CD4-positive, alpha-beta memory T cell (primary cell): Measurements from ENCODE around the gene TBL1X. TPM values are rescaled to one million over a fixed set of nuclear protein-coding genes. Genes with fewer than 3 reads are reported as not detected.

ENCODE experiments used
- CTCF ChIA-PET: fragments of 350-600 bp; sonication (Branson Sonifier 250); formaldehyde crosslinking; loops from one replicate; lab custom pipeline; 2021; ENCODE audit warnings: inconsistent platforms; ENCODE audit not compliant: partially characterized antibody; lab: Charles Lee
- POLR2A ChIA-PET: fragments of 350-600 bp; sonication (Branson Sonifier 250); formaldehyde crosslinking; loops from one replicate; lab custom pipeline; 2021; ENCODE audit not compliant: partially characterized antibody; lab: Charles Lee
- DNase-seq, 5 donors: peaks; one replicate each; pipeline versions ENCODE4 v3.0.0 to v3.0.0-alpha.2; 2020 to 2022; ENCODE audit warnings: mixed read lengths in 1 of 5
- H3K27ac ChIP-seq: one replicate; pipeline ENCODE4 v1.7.0; 2013; ENCODE audit warnings: low read depth, low read length
- H3K27me3 ChIP-seq: 2 replicates; pipeline ENCODE4 v1.7.0; 2013; ENCODE audit warnings: mild to moderate bottlenecking, low read length, moderate library complexity; ENCODE audit not compliant: insufficient read depth
- H3K36me3 ChIP-seq: 2 replicates; pipeline ENCODE4 v1.7.0; 2013; ENCODE audit warnings: mild to moderate bottlenecking, low read length, moderate library complexity; ENCODE audit not compliant: insufficient read depth
- H3K4me1 ChIP-seq: 2 replicates; pipeline ENCODE4 v1.7.0; 2013; ENCODE audit warnings: mild to moderate bottlenecking, low read length, moderate library complexity; ENCODE audit not compliant: insufficient read depth
- H3K4me3 ChIP-seq, 2 donors: one replicate each; pipeline ENCODE4 v1.7.0; 2013; ENCODE audit warnings: low read length in 2 of 2, mild to moderate bottlenecking in 1 of 2
- H3K9me3 ChIP-seq, 2 donors: one replicate each; pipeline ENCODE4 v1.7.0; 2013; ENCODE audit warnings: low read length in 2 of 2, control low read depth in 1 of 2; ENCODE audit not compliant: control insufficient read depth in 1 of 2
- H3K27ac Mint-ChIP-seq, 7 donors: one replicate each; pipeline ENCODE4 v1.8.0; 2020 to 2021; ENCODE audit warnings: mixed read lengths in 7 of 7, mild to moderate bottlenecking in 6 of 7, inconsistent platforms in 3 of 7, moderate library complexity in 3 of 7
- H3K27me3 Mint-ChIP-seq, 2 donors: one replicate each; pipeline ENCODE4 v1.8.0; 2020 to 2021; ENCODE audit warnings: mixed read lengths in 2 of 2
- H3K36me3 Mint-ChIP-seq, 2 donors: one replicate each; pipeline ENCODE4 v1.8.0; 2020 to 2021; ENCODE audit warnings: mixed read lengths in 2 of 2, inconsistent platforms in 1 of 2, mild to moderate bottlenecking in 1 of 2
- H3K4me1 Mint-ChIP-seq, 4 donors: one replicate each; pipeline ENCODE4 v1.8.0; 2020 to 2021; ENCODE audit warnings: mixed read lengths in 4 of 4, mild to moderate bottlenecking in 1 of 4
- H3K4me3 Mint-ChIP-seq, 8 donors: one replicate each; pipeline ENCODE4 v1.8.0; 2020 to 2021; ENCODE audit warnings: mixed read lengths in 8 of 8, mild to moderate bottlenecking in 7 of 8, moderate library complexity in 6 of 8, inconsistent platforms in 3 of 8
- H3K9me3 Mint-ChIP-seq, 8 donors: one replicate each; pipeline ENCODE4 v1.8.0; 2020 to 2021; ENCODE audit warnings: mixed read lengths in 8 of 8, mild to moderate bottlenecking in 5 of 8, inconsistent platforms in 3 of 8, moderate library complexity in 1 of 8
- intact Hi-C: fragments of 100-400 bp; cut with micrococcal nuclease; formaldehyde crosslinking; loops from one replicate; pipeline ENCODE4 v1.15.1; 2023
- polyA plus RNA-seq, 2 donors: library from polyadenylated mRNA; unstranded; fragments of 300-500 nt; fragmentation: Illumina TruSeq; gene quantifications; one replicate each; pipeline ENCODE4 v1.2.3, GENCODE V29; 2021
- total RNA-seq, 2 experiments: library from RNA; stranded (reverse); gene quantifications; one replicate each; pipeline ENCODE4 v1.2.3, GENCODE V29; 2021

Gene TBL1X
- total and polyA plus RNA-seq, 4 experiments from 2014 or later = 6.1 to 50.5 (median 34.3) TPM

DNA sequence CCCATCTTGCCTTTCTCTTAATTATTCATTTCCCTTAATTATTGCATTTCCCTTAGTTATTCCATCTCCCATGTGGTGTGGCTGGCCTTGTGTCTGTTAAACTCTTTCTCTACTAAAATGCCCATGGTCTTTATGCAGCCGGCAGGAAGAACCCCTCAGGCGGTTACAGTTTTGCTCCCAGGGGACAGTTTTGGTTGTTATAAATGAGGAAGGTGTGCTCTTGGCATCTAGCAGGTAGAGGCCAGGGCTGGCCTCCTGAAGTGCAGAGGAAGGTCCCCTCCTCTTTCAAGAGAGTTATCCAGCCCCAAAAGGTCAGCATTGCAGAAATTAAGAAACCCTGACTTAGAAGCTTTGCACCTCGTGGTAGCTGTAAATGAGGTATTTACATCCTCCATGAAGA, 18.0 kb downstream of the TBL1X start:
- H3K27me3 Mint-ChIP-seq = no peaks in the 10 kb centered on the region
- no peaks in the 10 kb centered on the region for H3K36me3 ChIP-seq
- POLR2A ChIA-PET = no interaction called here
- no peak for DNase-seq
- no peaks in the 10 kb centered on the region for H3K9me3 ChIP-seq
- H3K36me3 Mint-ChIP-seq = peaks cover 9 to 29% of the 10 kb centered on the region in 2 donors
- H3K4me3 Mint-ChIP-seq = no peak overlapping the region
- no peak overlapping the region for H3K27ac ChIP-seq
- no peak overlapping the region for H3K27ac Mint-ChIP-seq
- no peak overlapping the region for H3K4me3 ChIP-seq
- H3K9me3 Mint-ChIP-seq = peaks cover 0 to 2% (median 0%) of the 10 kb centered on the region in 8 donors
- no peaks in the 10 kb centered on the region for H3K27me3 ChIP-seq
- intact Hi-C loops = no loop called here
- CTCF ChIA-PET = no interaction called here
- no peaks in the 10 kb centered on the region for H3K4me1 ChIP-seq
- peaks cover 7 to 20% (median 15%) of the 10 kb centered on the region in 4 donors for H3K4me1 Mint-ChIP-seq

DNA sequence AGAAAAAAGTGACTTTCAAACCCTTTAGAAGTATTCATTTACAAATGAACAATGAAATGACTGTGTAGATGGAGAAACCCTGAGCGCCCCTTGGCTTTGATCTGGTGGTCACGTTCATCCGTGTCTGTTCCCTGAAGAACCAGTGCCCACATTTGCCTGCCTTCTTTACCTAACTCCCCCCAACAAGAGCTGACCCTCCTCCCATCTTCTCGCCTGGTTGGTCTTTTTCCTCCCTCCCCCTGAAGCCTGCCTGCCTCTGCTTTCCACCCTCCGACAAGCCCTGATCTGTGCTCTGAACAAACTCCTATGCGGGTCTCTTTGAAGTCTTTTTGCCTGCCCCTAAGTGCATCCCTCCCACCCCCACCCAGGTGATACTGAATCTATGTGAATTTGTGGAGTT, 18.5 kb downstream of the TBL1X start:
- Mint-ChIP-seq H3K9me3 (peaks cover 0 to 2% (median 0%) of the 10 kb centered on the region in 8 donors), H3K27ac (no peak overlapping the region), H3K27me3 (no peaks in the 10 kb centered on the region), H3K4me3 (no peak overlapping the region), H3K36me3 (peaks cover 9 to 29% of the 10 kb centered on the region in 2 donors), H3K4me1 (peaks cover 6 to 20% (median 15%) of the 10 kb centered on the region in 4 donors)
- POLR2A ChIA-PET = no interaction called here
- H3K4me3 ChIP-seq = no peak overlapping the region
- no peak for DNase-seq
- intact Hi-C loops = no loop called here
- CTCF ChIA-PET = no interaction called here
- no peaks in the 10 kb centered on the region for H3K36me3 ChIP-seq
- H3K27me3 ChIP-seq = no peaks in the 10 kb centered on the region
- no peaks in the 10 kb centered on the region for H3K4me1 ChIP-seq
- H3K9me3 ChIP-seq = no peaks in the 10 kb centered on the region
- no peak overlapping the region for H3K27ac ChIP-seq

DNA sequence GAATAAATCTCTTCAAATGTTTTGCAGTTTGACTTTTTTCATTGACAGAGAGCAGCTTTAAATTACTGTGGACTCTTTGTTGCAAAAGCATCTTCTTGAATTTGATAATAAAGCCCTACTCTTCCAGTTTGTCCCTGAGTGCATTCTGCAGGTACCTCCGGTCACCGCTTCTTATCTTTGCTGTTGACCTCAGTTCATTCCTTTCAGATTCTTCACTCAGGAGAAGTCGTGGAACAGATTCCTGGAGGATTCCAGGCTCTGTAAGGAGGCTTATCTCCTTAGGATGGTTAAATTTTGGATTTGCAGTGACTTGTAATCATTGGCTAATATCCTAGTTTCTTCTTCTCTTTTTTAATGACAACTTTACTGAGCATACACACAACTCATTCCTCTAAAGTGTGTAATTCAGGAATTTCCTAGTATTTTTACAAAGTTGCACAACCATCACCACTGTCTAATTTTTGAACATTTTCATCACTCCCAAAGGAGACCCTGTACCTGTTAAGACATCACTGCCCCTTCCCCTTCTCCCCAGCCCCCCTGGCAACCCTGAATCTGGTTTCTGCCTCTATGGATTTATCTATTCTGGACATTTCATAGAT, 22.0 kb downstream of the TBL1X start:
- DNase-seq = no peak
- no peaks in the 10 kb centered on the region for H3K4me1 ChIP-seq
- Mint-ChIP-seq H3K27me3 (no peaks in the 10 kb centered on the region), H3K27ac (no peak overlapping the region), H3K9me3 (no peaks in the 10 kb centered on the region), H3K4me1 (peaks cover 8 to 17% (median 11%) of the 10 kb centered on the region in 4 donors), H3K36me3 (peaks cover 9 to 12% of the 10 kb centered on the region in 2 donors), H3K4me3 (no peak overlapping the region)
- POLR2A ChIA-PET = no interaction called here
- intact Hi-C loops = no loop called here
- CTCF ChIA-PET = no interaction called here
- H3K9me3 ChIP-seq = no peaks in the 10 kb centered on the region
- no peaks in the 10 kb centered on the region for H3K36me3 ChIP-seq
- no peaks in the 10 kb centered on the region for H3K27me3 ChIP-seq
- no peak overlapping the region for H3K4me3 ChIP-seq
- H3K27ac ChIP-seq = no peak overlapping the region

DNA sequence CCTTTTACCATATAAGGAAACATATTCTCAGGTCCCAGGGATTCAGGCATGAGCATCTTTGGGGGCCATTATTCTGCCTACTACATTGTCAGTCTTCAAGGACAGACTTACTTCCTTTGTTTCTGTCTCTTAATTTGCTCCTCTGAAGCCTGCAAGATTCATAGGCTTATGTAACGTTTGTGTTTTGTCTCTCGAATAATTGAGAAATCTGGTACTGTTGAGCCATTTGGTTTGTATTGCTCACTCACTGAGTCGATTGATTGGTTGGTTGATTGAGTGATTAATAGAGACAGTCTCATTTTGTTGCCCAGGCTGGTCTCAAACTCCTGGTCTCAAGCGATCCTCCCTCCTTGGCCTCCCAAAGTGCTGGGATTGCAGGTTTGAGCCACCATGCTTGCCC, 23.7 kb downstream of the TBL1X start:
- no peaks in the 10 kb centered on the region for H3K9me3 Mint-ChIP-seq
- Histone ChIP-seq H3K4me3 (no peak overlapping the region), H3K36me3 (no peaks in the 10 kb centered on the region), H3K27ac (no peak overlapping the region), H3K9me3 (no peaks in the 10 kb centered on the region), H3K4me1 (peaks cover 4% of the 10 kb centered on the region), H3K27me3 (no peaks in the 10 kb centered on the region)
- H3K4me1 Mint-ChIP-seq = peaks cover 4 to 20% (median 9%) of the 10 kb centered on the region in 4 donors
- intact Hi-C loops = no loop called here
- ChIA-PET CTCF (no interaction called here), POLR2A (no interaction called here)
- H3K4me3 Mint-ChIP-seq = no peak overlapping the region
- H3K36me3 Mint-ChIP-seq = peaks cover 0 to 2% of the 10 kb centered on the region in 2 donors
- H3K27me3 Mint-ChIP-seq = no peaks in the 10 kb centered on the region
- DNase-seq = no peak
- H3K27ac Mint-ChIP-seq = peak overlapping the region in 1 of 7 donors; percentile 10

DNA sequence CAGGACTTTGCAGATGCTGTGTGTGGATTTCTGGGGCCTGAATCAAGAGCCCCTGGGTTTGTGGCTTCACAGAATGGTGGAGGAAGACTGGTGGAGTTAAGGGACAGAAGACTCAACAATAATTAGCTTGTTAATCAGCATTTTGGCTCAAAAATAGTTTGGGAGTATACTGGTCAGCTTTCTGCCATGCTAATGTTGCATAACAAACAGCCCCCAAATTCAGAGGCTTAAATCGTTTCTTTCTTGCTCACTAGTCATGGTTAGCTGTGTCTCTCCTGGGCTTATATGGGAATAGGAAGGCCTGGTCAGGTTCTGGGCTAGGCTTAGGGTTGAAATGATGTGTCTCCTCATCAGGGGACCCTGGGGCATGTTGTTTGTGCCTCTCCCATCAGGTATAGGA, 24.4 kb downstream of the TBL1X start:
- Histone ChIP-seq H3K27me3 (no peaks in the 10 kb centered on the region), H3K4me3 (no peak overlapping the region), H3K27ac (no peak overlapping the region), H3K4me1 (peaks cover 4% of the 10 kb centered on the region), H3K9me3 (no peaks in the 10 kb centered on the region), H3K36me3 (no peaks in the 10 kb centered on the region)
- H3K27ac Mint-ChIP-seq = peak overlapping the region in 1 of 7 donors; percentile 10
- H3K4me1 Mint-ChIP-seq = peaks cover 4 to 18% (median 8%) of the 10 kb centered on the region in 4 donors
- H3K36me3 Mint-ChIP-seq = no peaks in the 10 kb centered on the region
- no peaks in the 10 kb centered on the region for H3K27me3 Mint-ChIP-seq
- intact Hi-C loops = no loop called here
- H3K4me3 Mint-ChIP-seq = no peak overlapping the region
- H3K9me3 Mint-ChIP-seq = no peaks in the 10 kb centered on the region
- no peak for DNase-seq
- CTCF ChIA-PET = no interaction called here
- POLR2A ChIA-PET = no interaction called here

DNA sequence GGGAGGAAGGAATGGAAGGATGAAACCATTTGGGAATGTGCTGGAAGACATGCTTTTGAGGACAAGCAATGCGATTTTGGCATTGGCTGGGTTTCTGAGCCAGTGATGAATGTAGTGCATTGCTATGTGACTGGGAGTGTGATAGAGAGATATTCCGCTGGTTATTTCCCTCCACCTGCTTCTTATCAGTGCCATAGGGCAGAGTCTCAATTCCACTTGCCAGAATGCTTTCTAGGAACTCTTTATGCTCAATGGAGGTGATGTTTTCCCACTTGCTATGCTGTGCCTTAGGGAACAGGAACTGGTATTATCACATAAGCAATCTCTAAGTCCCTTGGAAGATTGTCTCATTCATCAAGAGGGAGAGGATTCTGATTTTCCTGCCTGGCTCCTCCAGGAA, 28.0 kb downstream of the TBL1X start:
- Histone ChIP-seq H3K27ac (no peak overlapping the region), H3K36me3 (no peaks in the 10 kb centered on the region), H3K9me3 (no peaks in the 10 kb centered on the region), H3K4me1 (peaks cover 4% of the 10 kb centered on the region), H3K4me3 (no peak overlapping the region), H3K27me3 (no peaks in the 10 kb centered on the region)
- intact Hi-C loops = no loop called here
- H3K36me3 Mint-ChIP-seq = peaks cover 4 to 7% of the 10 kb centered on the region in 2 donors
- H3K4me3 Mint-ChIP-seq = no peak overlapping the region
- no peaks in the 10 kb centered on the region for H3K9me3 Mint-ChIP-seq
- no peaks in the 10 kb centered on the region for H3K27me3 Mint-ChIP-seq
- H3K27ac Mint-ChIP-seq = no peak overlapping the region
- ChIA-PET POLR2A (no interaction called here), CTCF (no interaction called here)
- no peak for DNase-seq
- H3K4me1 Mint-ChIP-seq = peaks cover 8 to 18% (median 10%) of the 10 kb centered on the region in 4 donors

DNA sequence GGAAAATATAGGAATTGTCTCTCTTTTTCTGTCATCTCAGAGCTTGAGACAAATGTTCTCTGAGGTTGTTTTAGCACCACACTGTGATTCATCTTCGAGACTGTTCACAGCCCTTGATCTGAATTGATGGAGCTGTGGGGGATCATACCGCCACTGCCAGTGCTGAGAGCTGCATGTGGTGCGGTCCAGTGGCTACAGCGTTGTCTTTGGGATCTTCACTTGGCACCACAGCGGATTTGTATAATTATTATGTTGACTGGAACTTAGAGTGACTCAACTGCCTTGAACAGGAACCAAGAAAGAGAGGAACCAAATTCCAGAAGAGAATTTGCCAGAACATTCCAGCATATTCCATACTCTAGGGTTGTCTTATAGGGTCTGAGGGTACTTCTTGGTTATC, 29.1 kb downstream of the TBL1X start:
- peaks cover 6 to 18% (median 10%) of the 10 kb centered on the region in 4 donors for H3K4me1 Mint-ChIP-seq
- no peak overlapping the region for H3K27ac Mint-ChIP-seq
- H3K36me3 Mint-ChIP-seq = peaks cover 4 to 7% of the 10 kb centered on the region in 2 donors
- H3K9me3 ChIP-seq = no peaks in the 10 kb centered on the region
- H3K9me3 Mint-ChIP-seq = peaks cover 0 to 1% (median 0%) of the 10 kb centered on the region in 8 donors
- ChIA-PET CTCF (no interaction called here), POLR2A (no interaction called here)
- intact Hi-C loops = no loop called here
- H3K36me3 ChIP-seq = no peaks in the 10 kb centered on the region
- no peak overlapping the region for H3K27ac ChIP-seq
- H3K4me1 ChIP-seq = peaks cover 4% of the 10 kb centered on the region
- H3K27me3 ChIP-seq = no peaks in the 10 kb centered on the region
- H3K4me3 ChIP-seq = no peak overlapping the region
- no peak overlapping the region for H3K4me3 Mint-ChIP-seq
- H3K27me3 Mint-ChIP-seq = no peaks in the 10 kb centered on the region
- no peak for DNase-seq
